Measurements from ENCODE around the gene KIF5A.

- TF ChIP-seq CTCF (IDR thresholded peaks at IDR 0.05) (no peak), ZFX (IDR thresholded peaks at IDR 0.05; ENCODE audit: borderline replicate concordance) (no peak)
Observed at GRCh38 chr12:57606399-57606798, 56.6 kb downstream of the KIF5A start.

All from 22Rv1 (cell line).